ENCODE results near the gene WDR1.

WDR1 gene

GRCh38 chr4:10029403-10029802 lies 87.2 kb downstream of the WDR1 start:
- Histone ChIP-seq H3K36me3 (ENCODE audit: control insufficient read depth, insufficient read depth, low read length) (no peaks in the 10 kb centered on the region), H3K27me3 (replicated peaks; ENCODE audit: control insufficient read depth, insufficient read depth, low read length) (no peaks in the 10 kb centered on the region; the same call in 1 of the 2 replicates), H3K4me3 (replicated peaks; ENCODE audit: low read depth, low read length) (no peak overlapping the region)
- no peak for DNase-seq (ENCODE audit: extremely low read depth, insufficient read length)
- no peak for TF ChIP-seq CTCF (IDR thresholded peaks at IDR 0.05; ENCODE audit: insufficient read depth, low read length, poor library complexity, severe bottlenecking)

GRCh38 chr4:10028910-10029309 lies 87.7 kb downstream of the WDR1 start:
- H3K36me3 ChIP-seq (ENCODE audit: control insufficient read depth, insufficient read depth, low read length) = no peaks in the 10 kb centered on the region
- DNase-seq (ENCODE audit: extremely low read depth, insufficient read length) = no peak
- no peak for TF ChIP-seq CTCF (IDR thresholded peaks at IDR 0.05; ENCODE audit: insufficient read depth, low read length, poor library complexity, severe bottlenecking)
- no peak overlapping the region for H3K4me3 ChIP-seq (replicated peaks; ENCODE audit: low read depth, low read length)
- no peaks in the 10 kb centered on the region; the same call in 1 of the 2 replicates for H3K27me3 ChIP-seq (replicated peaks; ENCODE audit: control insufficient read depth, insufficient read depth, low read length)

GRCh38 chr4:10026485-10026884 lies 90.1 kb downstream of the WDR1 start:
- no peak for TF ChIP-seq CTCF (IDR thresholded peaks at IDR 0.05; ENCODE audit: insufficient read depth, low read length, poor library complexity, severe bottlenecking)
- Histone ChIP-seq H3K4me3 (replicated peaks; ENCODE audit: low read depth, low read length) (no peak overlapping the region), H3K36me3 (ENCODE audit: control insufficient read depth, insufficient read depth, low read length) (no peaks in the 10 kb centered on the region), H3K27me3 (replicated peaks; ENCODE audit: control insufficient read depth, insufficient read depth, low read length) (no peaks in the 10 kb centered on the region; the same call in 1 of the 2 replicates)
- DNase-seq (ENCODE audit: extremely low read depth, insufficient read length) = no peak

GRCh38 chr4:10025230-10025806 lies 91.3 kb downstream of the WDR1 start:
- no peaks in the 10 kb centered on the region; the same call in 1 of the 2 replicates for H3K27me3 ChIP-seq (replicated peaks; ENCODE audit: control insufficient read depth, insufficient read depth, low read length)
- DNase-seq (ENCODE audit: extremely low read depth, insufficient read length) = no peak
- no peak overlapping the region for H3K4me3 ChIP-seq (replicated peaks; ENCODE audit: low read depth, low read length)
- H3K36me3 ChIP-seq (ENCODE audit: control insufficient read depth, insufficient read depth, low read length) = no peaks in the 10 kb centered on the region
- no peak for TF ChIP-seq CTCF (IDR thresholded peaks at IDR 0.05; ENCODE audit: insufficient read depth, low read length, poor library complexity, severe bottlenecking)

Data from GM06990 (cell line).